HG03460 (cell line): ENCODE measurements around the gene CDKN2C.

Experiments
- ATAC-seq: cut with Tn5 transposase; IDR thresholded peaks from one replicate; pipeline ENCODE4 v1.9.1; 2021; ENCODE audit not compliant: unreplicated experiment

The CDKN2C gene

DNA sequence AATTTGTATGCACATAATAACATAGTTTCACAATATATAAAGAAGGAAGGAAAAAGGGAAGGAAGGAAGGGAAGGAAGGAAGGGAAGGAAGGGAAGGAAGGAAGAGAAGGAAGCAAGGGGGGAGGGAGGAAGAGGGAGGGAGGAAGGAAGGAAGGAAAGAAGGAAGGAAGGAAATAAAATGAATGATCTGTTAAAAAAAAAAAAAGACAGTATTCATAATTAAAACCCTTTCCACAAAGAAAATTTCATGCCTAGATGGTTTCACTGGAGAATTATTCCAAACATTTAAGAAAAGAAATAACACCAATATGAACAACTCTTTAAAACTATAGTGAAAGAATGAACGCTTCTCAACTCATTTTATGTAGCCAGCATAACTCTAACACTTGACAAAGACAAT lies 44.8 kb downstream of the CDKN2C start:
- ATAC-seq: no peak

DNA sequence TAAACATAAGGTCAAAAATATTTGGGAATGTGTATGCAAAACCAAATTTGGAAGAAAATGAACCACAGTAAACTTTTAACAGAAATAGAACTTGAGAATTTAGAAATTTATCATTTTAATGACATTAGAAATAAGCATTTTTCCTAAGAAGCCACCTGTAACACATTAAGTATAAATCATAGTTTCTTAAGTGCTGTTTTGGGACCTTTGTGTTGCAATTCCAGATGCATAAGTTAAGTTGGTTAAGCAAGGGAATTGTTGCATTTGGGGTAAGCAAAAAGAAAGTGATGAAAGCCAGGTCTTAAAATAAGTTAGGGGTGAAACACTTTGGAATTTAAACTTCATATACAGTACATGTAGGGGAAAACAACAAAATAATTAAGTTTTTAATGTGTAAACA lies 49.8 kb downstream of the CDKN2C start:
- ATAC-seq: no peak
